ENCODE data around the gene SMC2.

DNA sequence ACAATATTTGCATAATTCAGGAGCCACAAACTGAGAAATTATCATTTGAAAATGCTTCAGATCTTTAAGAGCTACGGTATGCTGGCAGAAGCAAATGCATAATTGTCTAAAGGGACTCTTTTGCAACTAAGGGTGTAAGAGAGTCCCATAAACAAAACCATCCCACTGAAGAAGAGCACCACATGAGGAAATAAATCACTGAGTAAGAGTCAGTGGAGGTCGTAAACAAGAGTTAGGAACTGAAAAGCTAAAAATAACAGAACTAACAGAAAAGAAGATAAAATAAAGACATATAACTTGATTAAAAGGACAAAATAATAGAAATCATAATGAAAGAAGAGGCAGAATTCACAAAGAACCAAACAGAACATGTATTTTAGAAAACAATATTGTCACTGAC is 3.5 kb upstream of the SMC2 start:
- no peak for TF ChIP-seq CTCF (IDR thresholded peaks at IDR 0.05)
- no peak for TF ChIP-seq POLR2AphosphoS5 (IDR thresholded peaks at IDR 0.05)

All from gastroesophageal sphincter (tissue), 3 donors.